Heart left ventricle (tissue), 16 donors: ENCODE measurements around the gene COA1. TPM values are rescaled to one million over a fixed set of nuclear protein-coding genes. Genes with fewer than 3 reads are reported as not detected.
"Not testable (repeated sequence)": the region's sequence is repeated elsewhere in the genome, so short reads cannot be mapped to it uniquely, and the experiment has no call there.

Source experiments
- ATAC-seq, 4 donors: fragments of 200-7000 bp; cut with Tn5 transposase; one replicate each; pipeline ENCODE4 v1.9.1; 2020 to 2022; ENCODE audit warnings: moderate library complexity in 4 of 4, mild to moderate bottlenecking in 3 of 4, moderate number of reproducible peaks in 1 of 4
- DNase-seq, 5 donors: peaks; one replicate each; pipeline ENCODE4 v3.0.0-alpha.2; 2020
- H3K27ac ChIP-seq, 12 donors: fragments of 200-600 bp; sonication (generic) in 4 of 12; one replicate each; pipeline versions ENCODE4 v1.5.0 to v1.8.0; 2016 to 2022; ENCODE audit warnings: mild to moderate bottlenecking in 2 of 12
- H3K27me3 ChIP-seq, 9 donors: fragments of 200-600 bp; sonication (generic) in 2 of 9; one replicate each; pipeline versions ENCODE4 v1.5.1 to v1.8.0; 2016 to 2022; ENCODE audit warnings: mild to moderate bottlenecking in 3 of 9
- H3K36me3 ChIP-seq, 9 donors: fragments of 200-600 bp; sonication (generic) in 2 of 9; one replicate each; pipeline versions ENCODE4 v1.5.0 to v1.8.0; 2018 to 2022; ENCODE audit warnings: mild to moderate bottlenecking in 2 of 9
- H3K4me1 ChIP-seq, 12 donors: fragments of 200-600 bp; sonication (generic) in 4 of 12; one replicate each; pipeline versions ENCODE4 v1.5.0 to v1.8.0; 2016 to 2022; ENCODE audit warnings: mild to moderate bottlenecking in 3 of 12
- H3K4me3 ChIP-seq, 12 donors: fragments of 200-600 bp; sonication (generic) in 4 of 12; one replicate each; pipeline versions ENCODE4 v1.5.0 to v1.8.0; 2017 to 2022; ENCODE audit warnings: mild to moderate bottlenecking in 9 of 12, moderate library complexity in 4 of 12
- H3K9me3 ChIP-seq, 12 donors: fragments of 200-600 bp; sonication (generic) in 4 of 12; one replicate each; pipeline versions ENCODE4 v1.5.0 to v1.8.0; 2016 to 2022; ENCODE audit warnings: mild to moderate bottlenecking in 1 of 12
- CTCF ChIP-seq, 12 donors: fragments of 200-600 bp; sonication (generic) in 4 of 12; IDR thresholded peaks; one replicate each; pipeline versions ENCODE4 v1.5.0 to v1.8.0; 2018 to 2022; ENCODE audit warnings: antibody characterized with exemption in 12 of 12, mild to moderate bottlenecking in 5 of 12
- POLR2A ChIP-seq, 2 donors: fragments of 450-650 bp; IDR thresholded peaks; one replicate each; pipeline ENCODE4 v1.6.1; 2017; ENCODE audit warnings: antibody characterized with exemption in 2 of 2, mild to moderate bottlenecking in 2 of 2, moderate library complexity in 2 of 2
- WGBS, 4 donors: extraction: QIAGEN DNeasy Blood & Tissue Kit in 2 of 4; methylation state at CpG; one replicate each; pipeline versions ENCODE4 v1.1.5 to v1.1.7; 2013 to 2018; 5-methylcytosine and 5-hydroxymethylcytosine counted together
- intact Hi-C, 10 donors: fragments of 100-400 bp; cut with DNase I; formaldehyde crosslinking; loops; one replicate each; pipeline versions ENCODE4 v1.11.1 to v1.14.2; 2022
- polyA plus RNA-seq, 2 donors: library from polyadenylated mRNA; stranded (reverse); fragments of 200-250 nt; gene quantifications; one replicate each; pipeline ENCODE4 v1.2.3, GENCODE V29; 2013
- total RNA-seq, 9 donors: library from RNA; depleted of rRNA in 2 of 9; stranded (reverse); fragments of >200 nt in 2 of 9; fragmentation: NEBNext Ultra II Directional in 3 of 9; extraction: Animal tissue kit (Norgen Biotek cat#: 25700) in 3 of 9; gene quantifications; one replicate each; pipeline versions ENCODE4 v1.1.0 to v1.2.4, GENCODE V29; 2016 to 2023
- donor health status: ischemic (EF 13 %, LVEDD 7.1; RV severe dilation, severe dysfunction).
- donor health status: healthy with polysubstance abuse.
- donor health status: DM: no; HTN: yes; CAD: no.
- donor health status: DM: no; HTN: no; CAD: no.
- donor health status: ischemic (EF 25% LVEDD 6.9; RV normal size, moderate dysfunction).
- donor health status: ischemic (EF 25% LVEDD 5.7; RV mildly dilated, moderate dysfunction).
- donor health status: healthy.
- donor health status: DM: yes; HTN: yes; CAD: no.
- donor health status: ischemic (EF 35%, LVEDD 5.7; RV mildly dilated, moderate dysfunction).
- donor health status: nonischemic (EF 11% LVEDD 7.7; RV severe dilation, severe dysfunction).
- donor health status: DM: yes; HTN: yes; CAD: no.
- donor health status: PGD.
- donor health status: ischemic (EF 29% LVEDD 5.4; RV normal size, mild dysfunction).
- donor health status: nonischemic (EF 23%, LVEDD 6.1; RV moderate dilation, normal function).

The COA1 gene
- total and polyA plus RNA-seq, 11 donors, result 57.5 to 81.2 (median 68.6) TPM

GRCh38 chr7:43689115-43689514, 40.2 kb downstream of the COA1 start:
- H3K9me3 ChIP-seq, result peaks cover 0 to 2% (median 0%) of the 10 kb centered on the region in 12 donors
- no peaks in the 10 kb centered on the region for H3K27me3 ChIP-seq
- TF ChIP-seq CTCF (IDR thresholded peaks at IDR 0.05) (no peak), POLR2A (IDR thresholded peaks at IDR 0.05) (no peak)
- no peak overlapping the region for H3K27ac ChIP-seq
- 93 to 100% (median 95%) methylated on average over 1 of the region's 1 CpG for WGBS, 4 donors
- H3K4me1 ChIP-seq, result peaks cover 0 to 14% (median 0%) of the 10 kb centered on the region in 12 donors
- H3K36me3 ChIP-seq, result no peaks in the 10 kb centered on the region
- DNase-seq, result no peak
- intact Hi-C loops, result no loop called here
- no peak for ATAC-seq
- no peak overlapping the region for H3K4me3 ChIP-seq

- 93 to 97% (median 95%) methylated on average over 4 of the region's 4 CpGs for WGBS, 4 donors
- DNase-seq, ATAC-seq, H3K4me1 ChIP-seq, H3K36me3 ChIP-seq, H3K27ac ChIP-seq, H3K4me3 ChIP-seq, H3K9me3 ChIP-seq, H3K27me3 ChIP-seq, intact Hi-C loops: not testable (repeated sequence)
Observed at GRCh38 chr7:43687866-43688265, 41.5 kb downstream of the COA1 start.

GRCh38 chr7:43686991-43687390, 42.3 kb downstream of the COA1 start:
- Histone ChIP-seq H3K27me3 (no peaks in the 10 kb centered on the region), H3K9me3 (peaks cover 0 to 2% (median 0%) of the 10 kb centered on the region in 12 donors), H3K27ac (no peak overlapping the region), H3K4me1 (peaks cover 0 to 7% (median 0%) of the 10 kb centered on the region in 12 donors), H3K36me3 (no peaks in the 10 kb centered on the region), H3K4me3 (no peak overlapping the region)
- no peak for ATAC-seq
- WGBS, 4 donors, result 80 to 90% (median 84%) methylated on average over 2 of the region's 2 CpGs
- TF ChIP-seq CTCF (IDR thresholded peaks at IDR 0.05) (no peak), POLR2A (IDR thresholded peaks at IDR 0.05) (no peak)
- no peak for DNase-seq
- intact Hi-C loops, result no loop called here

- Histone ChIP-seq H3K36me3 (no peaks in the 10 kb centered on the region), H3K9me3 (no peaks in the 10 kb centered on the region), H3K4me3 (no peak overlapping the region), H3K4me1 (peaks cover 0 to 32% (median 10%) of the 10 kb centered on the region in 12 donors), H3K27ac (peak overlapping the region in 1 of 12 donors; percentile 47), H3K27me3 (no peaks in the 10 kb centered on the region)
- intact Hi-C loops, result no loop called here
- WGBS, 4 donors, result 96 to 100% (median 98%) methylated on average over 3 of the region's 3 CpGs
- DNase-seq (no peak), ATAC-seq (no peak)
- TF ChIP-seq POLR2A (IDR thresholded peaks at IDR 0.05), result no peak
Observed at GRCh38 chr7:43680736-43681135, 48.6 kb downstream of the COA1 start.

GRCh38 chr7:43679210-43680068, 49.9 kb downstream of the COA1 start:
- TF ChIP-seq POLR2A (IDR thresholded peaks at IDR 0.05) (no peak), CTCF (IDR thresholded peaks at IDR 0.05) (no peak)
- intact Hi-C loops, result no loop called here

More at GRCh38 chr7:43679210-43680068, 49.9 kb downstream of the COA1 start:
- H3K27ac ChIP-seq, result peak overlapping the region in 11 of 12 donors; percentile 3 to 59 (median 40)
- WGBS, 4 donors, result 72 to 78% (median 75%) methylated on average over 4 of the region's 4 CpGs
- no peaks in the 10 kb centered on the region for H3K27me3 ChIP-seq
- ATAC-seq (peak in 2 of 4 donors; percentile 15 to 20), DNase-seq (no peak)
- no peaks in the 10 kb centered on the region for H3K9me3 ChIP-seq
- H3K4me3 ChIP-seq, result no peak overlapping the region
- peaks cover 0 to 37% (median 11%) of the 10 kb centered on the region in 12 donors for H3K4me1 ChIP-seq
- H3K36me3 ChIP-seq, result no peaks in the 10 kb centered on the region
